ENCODE data around the gene C3. TPM values are rescaled to one million over a fixed set of nuclear protein-coding genes. Genes with fewer than 3 reads are reported as not detected.

Gene C3
- total RNA-seq, 1 donor from 2014 or later, result 0.69 TPM

DNA sequence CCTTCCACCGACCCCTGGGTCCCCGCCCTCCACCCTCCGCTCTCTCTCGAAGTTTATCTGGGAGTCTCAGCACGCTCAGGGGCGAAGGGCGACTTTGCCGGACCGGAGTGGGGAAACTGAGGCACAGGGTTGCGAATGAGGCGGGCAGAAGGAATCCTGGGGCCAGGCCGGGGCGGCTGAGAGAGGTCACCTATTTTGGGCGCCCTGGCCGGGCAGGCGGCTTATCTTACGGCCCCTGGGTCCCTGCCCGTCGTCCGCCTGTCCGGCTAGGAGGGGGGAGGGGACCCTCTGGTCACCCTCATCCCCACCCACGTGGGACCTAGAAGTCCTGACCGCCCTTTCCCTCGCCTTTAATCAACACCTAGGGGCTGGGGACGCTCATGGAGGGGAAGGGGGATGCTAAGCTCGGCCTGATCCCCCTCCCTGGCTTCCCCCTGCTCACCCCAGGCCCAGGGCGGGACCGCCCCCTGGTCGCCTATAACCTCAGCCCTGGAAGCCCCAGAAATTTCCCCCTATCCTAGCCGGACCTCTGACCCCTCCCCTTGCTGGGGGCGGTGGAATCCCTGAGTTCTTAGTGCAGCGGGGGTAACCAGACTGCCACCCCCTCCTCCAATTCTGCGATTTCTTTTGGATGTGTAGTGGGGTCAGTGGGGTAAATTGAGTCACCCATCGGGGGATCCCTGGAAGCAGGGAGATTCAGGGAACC lies 19.6 kb upstream of the C3 start:
- no peaks in the 10 kb centered on the region for H3K36me3 Mint-ChIP-seq (ENCODE audit: unreplicated experiment)
- peaks cover 15% of the 10 kb centered on the region for H3K9me3 Mint-ChIP-seq (ENCODE audit: unreplicated experiment)
- peaks cover 19% of the 10 kb centered on the region for H3K4me1 Mint-ChIP-seq (ENCODE audit: low read depth, unreplicated experiment)
- TF ChIP-seq, protein P1, sequence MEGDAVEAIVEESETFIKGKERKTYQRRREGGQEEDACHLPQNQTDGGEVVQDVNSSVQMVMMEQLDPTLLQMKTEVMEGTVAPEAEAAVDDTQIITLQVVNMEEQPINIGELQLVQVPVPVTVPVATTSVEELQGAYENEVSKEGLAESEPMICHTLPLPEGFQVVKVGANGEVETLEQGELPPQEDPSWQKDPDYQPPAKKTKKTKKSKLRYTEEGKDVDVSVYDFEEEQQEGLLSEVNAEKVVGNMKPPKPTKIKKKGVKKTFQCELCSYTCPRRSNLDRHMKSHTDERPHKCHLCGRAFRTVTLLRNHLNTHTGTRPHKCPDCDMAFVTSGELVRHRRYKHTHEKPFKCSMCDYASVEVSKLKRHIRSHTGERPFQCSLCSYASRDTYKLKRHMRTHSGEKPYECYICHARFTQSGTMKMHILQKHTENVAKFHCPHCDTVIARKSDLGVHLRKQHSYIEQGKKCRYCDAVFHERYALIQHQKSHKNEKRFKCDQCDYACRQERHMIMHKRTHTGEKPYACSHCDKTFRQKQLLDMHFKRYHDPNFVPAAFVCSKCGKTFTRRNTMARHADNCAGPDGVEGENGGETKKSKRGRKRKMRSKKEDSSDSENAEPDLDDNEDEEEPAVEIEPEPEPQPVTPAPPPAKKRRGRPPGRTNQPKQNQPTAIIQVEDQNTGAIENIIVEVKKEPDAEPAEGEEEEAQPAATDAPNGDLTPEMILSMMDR (IDR thresholded peaks at IDR 0.05; ENCODE audit: partially characterized antibody, unreplicated experiment), result no peak
- H3K4me3 Mint-ChIP-seq (ENCODE audit: unreplicated experiment), result peak overlapping the region; percentile 83
- peaks cover 11% of the 10 kb centered on the region for H3K27me3 Mint-ChIP-seq (ENCODE audit: unreplicated experiment)
- H3K27ac Mint-ChIP-seq (ENCODE audit: unreplicated experiment), result no peak overlapping the region
- DNase-seq, result no peak

DNA sequence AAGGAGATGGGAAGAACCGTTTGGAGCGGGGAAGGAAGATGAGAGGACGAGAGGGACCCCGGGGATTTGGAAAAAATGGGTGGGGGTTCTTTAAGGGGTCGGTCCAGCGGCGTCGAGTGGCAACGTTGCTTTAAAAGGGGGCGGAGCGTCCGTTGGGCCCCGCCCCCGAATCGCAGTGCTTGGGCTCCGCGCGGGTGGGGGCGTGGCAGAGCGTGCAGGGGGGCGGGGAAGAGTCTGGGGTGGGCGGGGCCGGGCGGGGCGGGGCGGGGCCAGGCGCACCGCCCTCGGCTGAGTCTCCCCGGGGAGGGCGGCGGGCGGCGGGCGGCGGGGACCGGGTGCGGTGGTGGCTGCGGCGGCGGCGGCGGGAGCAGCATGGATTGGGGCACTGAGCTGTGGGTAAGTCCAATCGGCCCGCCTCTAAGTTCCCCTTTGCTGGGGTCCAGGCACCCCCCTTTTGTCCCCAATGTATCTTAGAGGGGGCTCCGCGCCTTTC lies 19.0 kb upstream of the C3 start, which contains the start of gene TRIP10:
TRIP10 (plus strand) TSS at position 291 of the 493 bp plus-strand sequence; CDS start at position 373, 82 bp downstream.
- peak within 1 kb of the TSS; percentile 88 for H3K4me3 Mint-ChIP-seq (ENCODE audit: unreplicated experiment)
- H3K36me3 Mint-ChIP-seq (ENCODE audit: unreplicated experiment), result no peaks in the 10 kb centered on the region
- peaks cover 12% of the 10 kb centered on the region for H3K27me3 Mint-ChIP-seq (ENCODE audit: unreplicated experiment)
- H3K9me3 Mint-ChIP-seq (ENCODE audit: unreplicated experiment), result peaks cover 16% of the 10 kb centered on the region
- peak within 1 kb of the TSS; percentile 97 for H3K27ac Mint-ChIP-seq (ENCODE audit: unreplicated experiment)
- peak; percentile 83 for DNase-seq
- H3K4me1 Mint-ChIP-seq (ENCODE audit: low read depth, unreplicated experiment), result peaks cover 19% of the 10 kb centered on the region
- TF ChIP-seq, protein P1 (IDR thresholded peaks at IDR 0.05; ENCODE audit: partially characterized antibody, unreplicated experiment), result no peak

DNA sequence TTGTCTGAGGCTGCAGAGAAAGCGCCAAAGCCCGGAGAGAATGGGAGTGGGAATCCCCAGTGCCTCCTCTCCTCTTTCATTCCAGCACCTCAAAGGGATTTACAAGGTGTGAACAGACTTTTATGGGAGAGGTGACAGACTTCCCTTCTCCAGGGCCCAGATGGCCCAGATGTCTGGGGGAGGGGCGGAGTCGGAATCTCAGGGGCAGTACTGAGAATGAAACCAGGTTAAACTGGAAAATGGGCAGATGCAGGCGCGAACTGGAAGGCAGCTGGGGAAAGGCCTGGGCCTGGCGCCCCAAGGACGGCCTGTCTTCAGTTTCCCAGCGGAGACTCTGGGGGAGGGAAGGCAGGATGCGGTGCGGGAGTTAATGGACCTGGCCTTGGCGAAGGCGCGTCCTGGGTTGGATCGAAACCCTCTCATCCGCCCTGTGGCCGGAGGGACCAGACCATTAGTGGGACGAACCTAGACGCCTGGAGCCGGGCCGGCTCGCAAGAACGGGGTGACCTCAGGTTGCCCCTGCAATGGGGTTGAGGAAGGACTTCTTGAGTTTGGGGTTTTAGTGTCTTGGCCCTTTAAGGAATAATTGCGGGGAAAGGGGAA lies 18.4 kb upstream of the C3 start:
- Mint-ChIP-seq H3K9me3 (ENCODE audit: unreplicated experiment) (peaks cover 17% of the 10 kb centered on the region), H3K27ac (ENCODE audit: unreplicated experiment) (peak overlapping the region; percentile 97), H3K4me3 (ENCODE audit: unreplicated experiment) (peak overlapping the region; percentile 88), H3K27me3 (ENCODE audit: unreplicated experiment) (peaks cover 12% of the 10 kb centered on the region), H3K4me1 (ENCODE audit: low read depth, unreplicated experiment) (peaks cover 19% of the 10 kb centered on the region), H3K36me3 (ENCODE audit: unreplicated experiment) (no peaks in the 10 kb centered on the region)
- peak; percentile 64 for DNase-seq
- TF ChIP-seq, protein P1 (IDR thresholded peaks at IDR 0.05; ENCODE audit: partially characterized antibody, unreplicated experiment), result no peak

DNA sequence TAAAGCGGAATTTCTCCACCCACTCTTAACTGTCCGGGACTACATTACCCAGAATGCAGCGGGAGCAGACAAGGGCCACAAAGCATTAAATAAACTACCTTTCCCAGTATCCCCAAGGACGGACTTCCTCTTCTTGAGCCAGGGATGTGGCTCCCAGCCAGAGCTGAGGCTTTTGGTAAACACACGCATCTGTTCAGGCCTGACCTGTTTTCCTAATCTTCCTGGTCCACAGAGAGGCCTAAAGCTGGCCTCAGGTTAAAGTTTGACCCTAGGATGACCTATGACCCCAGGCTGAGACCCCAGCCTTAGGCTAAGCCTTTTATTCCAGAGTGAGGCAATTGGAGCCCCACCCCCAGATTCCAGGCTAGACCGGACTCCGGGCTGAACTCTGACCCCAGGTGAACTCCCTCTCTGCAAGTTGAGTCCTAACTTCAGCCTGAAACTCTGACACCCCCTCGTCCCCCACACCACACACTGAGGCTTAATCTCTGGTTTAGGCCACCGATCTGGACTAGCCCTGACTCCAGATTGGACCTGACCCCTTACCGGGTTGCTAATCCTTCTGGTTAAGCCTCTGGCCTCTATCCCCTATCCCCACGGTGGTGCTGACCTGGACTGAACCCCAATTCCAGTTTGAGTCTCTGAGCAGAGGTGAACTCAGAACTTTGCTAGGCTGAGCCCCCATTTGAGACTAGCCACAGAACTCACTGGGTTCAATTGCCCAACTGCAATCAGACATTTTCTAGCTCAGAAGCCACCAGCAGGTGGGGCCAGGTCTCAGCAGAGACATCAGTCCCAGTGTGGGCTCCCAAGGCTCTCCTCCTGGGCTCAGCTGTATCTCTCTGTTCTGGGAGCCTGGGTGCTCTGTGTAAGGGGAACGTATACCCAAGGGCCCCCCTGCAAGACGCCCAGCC lies 17.7 kb upstream of the C3 start:
- H3K27ac Mint-ChIP-seq (ENCODE audit: unreplicated experiment), result peak overlapping the region; percentile 97
- TF ChIP-seq, protein P1 (IDR thresholded peaks at IDR 0.05; ENCODE audit: partially characterized antibody, unreplicated experiment), result peak; percentile 40
- H3K36me3 Mint-ChIP-seq (ENCODE audit: unreplicated experiment), result no peaks in the 10 kb centered on the region
- peaks cover 17% of the 10 kb centered on the region for H3K9me3 Mint-ChIP-seq (ENCODE audit: unreplicated experiment)
- H3K27me3 Mint-ChIP-seq (ENCODE audit: unreplicated experiment), result peaks cover 10% of the 10 kb centered on the region
- DNase-seq, result peak; percentile 74
- H3K4me1 Mint-ChIP-seq (ENCODE audit: low read depth, unreplicated experiment), result peaks cover 19% of the 10 kb centered on the region
- H3K4me3 Mint-ChIP-seq (ENCODE audit: unreplicated experiment), result peak overlapping the region; percentile 88

Measured in glutamatergic neuron (in vitro differentiated cells).